ENCODE data around the gene BMPR1A. TPM values are rescaled to one million over a fixed set of nuclear protein-coding genes. Genes with fewer than 3 reads are reported as not detected.
"Not testable (repeated sequence)": the region's sequence is repeated elsewhere in the genome, so short reads cannot be mapped to it uniquely, and the experiment has no call there.

BMPR1A gene
- total RNA-seq, 1 experiment from 2014 or later, result 104 TPM

DNA sequence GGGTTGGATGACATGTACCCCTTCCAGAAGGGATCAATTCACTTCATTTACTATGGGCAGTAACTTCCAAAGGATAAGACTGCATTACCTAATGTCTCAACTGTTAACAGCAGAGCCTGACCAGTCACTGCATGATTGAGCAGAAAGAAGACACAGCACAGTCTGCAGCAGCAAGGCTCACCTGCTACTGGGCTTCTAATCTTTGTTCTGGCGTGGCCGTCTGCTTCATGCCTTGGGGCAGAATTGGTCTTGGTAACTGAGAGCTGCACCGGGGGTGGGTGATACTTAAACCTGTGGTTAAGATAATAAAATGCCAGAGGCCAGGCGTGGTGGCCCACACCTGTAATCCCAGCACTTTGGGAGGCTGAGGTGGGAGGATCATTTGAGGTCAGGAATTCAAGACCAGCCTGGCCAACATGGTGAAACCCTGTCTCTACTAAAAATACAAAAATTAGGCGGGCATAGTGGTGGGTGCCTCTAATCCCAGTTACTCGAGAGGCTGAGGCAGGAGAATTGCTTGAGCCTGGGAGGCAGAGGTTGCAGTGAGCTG, 177.8 kb downstream of the BMPR1A start:
- DNase-seq (ENCODE audit: low spot score), result peak; percentile 11
- H3K4me1 Mint-ChIP-seq; ATAC-seq; H3K27ac Mint-ChIP-seq; POLR2A ChIA-PET; H3K4me3 Mint-ChIP-seq; H3K27me3 Mint-ChIP-seq (ENCODE audit: low read depth); H3K9me3 Mint-ChIP-seq: not testable (repeated sequence)
- CTCF ChIA-PET, result interaction anchor here (0.6 kb wide), 1 partner anchor 177 kb away, joined by 3 read pairs; no protein-coding TSS in a partner anchor
- H3K36me3 Mint-ChIP-seq, result peaks cover 17% of the 10 kb centered on the region

- H3K4me1 Mint-ChIP-seq, result no peaks in the 10 kb centered on the region; the same call in 1 of the 2 replicates
- ATAC-seq, result no peak
- H3K27ac Mint-ChIP-seq, result 0 out of 2 replicates have a peak overlapping the region, but pooled peaks have one; percentile 33
These were observed 180.5 kb downstream of the BMPR1A start for GRCh38 chr10:86936661-86937501.

GRCh38 chr10:86937502-86938154, 181.2 kb downstream of the BMPR1A start:
- peak; percentile 1 for DNase-seq (ENCODE audit: low spot score)
- no peak for ATAC-seq
- H3K27me3 Mint-ChIP-seq (ENCODE audit: low read depth), result no peaks in the 10 kb centered on the region; the same call in 1 of the 2 replicates
- POLR2A ChIA-PET, result interaction anchor here (1.3 kb wide), 1 partner anchor 253 kb away, joined by 3 read pairs; no protein-coding TSS in a partner anchor
- H3K4me1 Mint-ChIP-seq, result no peaks in the 10 kb centered on the region; the same call in 1 of the 2 replicates
- CTCF ChIA-PET, result interaction anchor here (1.2 to 13.1 kb wide), 3 partner anchors 20 to 244 kb away, joined by 4 to 462 read pairs (median 4); partner anchors contain the start of genes ADIRF and SNCG
- H3K27ac Mint-ChIP-seq, result no peak overlapping the region
- H3K4me3 Mint-ChIP-seq, result no peak overlapping the region
- H3K9me3 Mint-ChIP-seq, result 0 out of 2 replicates have a peak, but pooled peaks cover 4% of the 10 kb centered on the region
- H3K36me3 Mint-ChIP-seq, result no peaks in the 10 kb centered on the region
- TF ChIP-seq, protein P1, sequence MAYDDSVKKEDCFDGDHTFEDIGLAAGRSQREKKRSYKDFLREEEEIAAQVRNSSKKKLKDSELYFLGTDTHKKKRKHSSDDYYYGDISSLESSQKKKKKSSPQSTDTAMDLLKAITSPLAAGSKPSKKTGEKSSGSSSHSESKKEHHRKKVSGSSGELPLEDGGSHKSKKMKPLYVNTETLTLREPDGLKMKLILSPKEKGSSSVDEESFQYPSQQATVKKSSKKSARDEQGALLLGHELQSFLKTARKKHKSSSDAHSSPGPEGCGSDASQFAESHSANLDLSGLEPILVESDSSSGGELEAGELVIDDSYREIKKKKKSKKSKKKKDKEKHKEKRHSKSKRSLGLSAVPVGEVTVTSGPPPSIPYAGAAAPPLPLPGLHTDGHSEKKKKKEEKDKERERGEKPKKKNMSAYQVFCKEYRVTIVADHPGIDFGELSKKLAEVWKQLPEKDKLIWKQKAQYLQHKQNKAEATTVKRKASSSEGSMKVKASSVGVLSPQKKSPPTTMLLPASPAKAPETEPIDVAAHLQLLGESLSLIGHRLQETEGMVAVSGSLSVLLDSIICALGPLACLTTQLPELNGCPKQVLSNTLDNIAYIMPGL (CRISPR knock-in tag; IDR thresholded peaks at IDR 0.05), result no peak
- no peak for TF ChIP-seq ZNF317 (CRISPR knock-in tag; IDR thresholded peaks at IDR 0.05; ENCODE audit: borderline replicate concordance, low read depth)
- no peak for TF ChIP-seq SOX15 (CRISPR knock-in tag; IDR thresholded peaks at IDR 0.05)
- no peak for TF ChIP-seq ATF6 (CRISPR knock-in tag; IDR thresholded peaks at IDR 0.05)
- no peak for TF ChIP-seq ESRRA (CRISPR knock-in tag; IDR thresholded peaks at IDR 0.05; ENCODE audit: borderline replicate concordance)
- TF ChIP-seq NFATC4 (CRISPR knock-in tag; IDR thresholded peaks at IDR 0.05), result no peak
- TF ChIP-seq JUN (CRISPR knock-in tag; IDR thresholded peaks at IDR 0.05), result no peak
- no peak for TF ChIP-seq ZNF423 (CRISPR knock-in tag; IDR thresholded peaks at IDR 0.05)

More at GRCh38 chr10:86936661-86937501, 180.5 kb downstream of the BMPR1A start:
- H3K9me3 Mint-ChIP-seq, result 0 out of 2 replicates have a peak, but pooled peaks cover 4% of the 10 kb centered on the region
- TF ChIP-seq NR3C1 (CRISPR knock-in tag; conservative IDR thresholded peaks at IDR 0.05; ENCODE audit: low read depth) (no peak), MYBL2 (CRISPR knock-in tag; IDR thresholded peaks at IDR 0.05) (no peak), ZNF281 (CRISPR knock-in tag; IDR thresholded peaks at IDR 0.05) (no peak), SOX15 (CRISPR knock-in tag; IDR thresholded peaks at IDR 0.05) (no peak), ZNF671 (CRISPR knock-in tag; IDR thresholded peaks at IDR 0.05) (no peak), ZNF121 (CRISPR knock-in tag; IDR thresholded peaks at IDR 0.05) (no peak)
- TF ChIP-seq, protein P2, sequence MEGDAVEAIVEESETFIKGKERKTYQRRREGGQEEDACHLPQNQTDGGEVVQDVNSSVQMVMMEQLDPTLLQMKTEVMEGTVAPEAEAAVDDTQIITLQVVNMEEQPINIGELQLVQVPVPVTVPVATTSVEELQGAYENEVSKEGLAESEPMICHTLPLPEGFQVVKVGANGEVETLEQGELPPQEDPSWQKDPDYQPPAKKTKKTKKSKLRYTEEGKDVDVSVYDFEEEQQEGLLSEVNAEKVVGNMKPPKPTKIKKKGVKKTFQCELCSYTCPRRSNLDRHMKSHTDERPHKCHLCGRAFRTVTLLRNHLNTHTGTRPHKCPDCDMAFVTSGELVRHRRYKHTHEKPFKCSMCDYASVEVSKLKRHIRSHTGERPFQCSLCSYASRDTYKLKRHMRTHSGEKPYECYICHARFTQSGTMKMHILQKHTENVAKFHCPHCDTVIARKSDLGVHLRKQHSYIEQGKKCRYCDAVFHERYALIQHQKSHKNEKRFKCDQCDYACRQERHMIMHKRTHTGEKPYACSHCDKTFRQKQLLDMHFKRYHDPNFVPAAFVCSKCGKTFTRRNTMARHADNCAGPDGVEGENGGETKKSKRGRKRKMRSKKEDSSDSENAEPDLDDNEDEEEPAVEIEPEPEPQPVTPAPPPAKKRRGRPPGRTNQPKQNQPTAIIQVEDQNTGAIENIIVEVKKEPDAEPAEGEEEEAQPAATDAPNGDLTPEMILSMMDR (IDR thresholded peaks at IDR 0.05), result no peak
- TF ChIP-seq, protein P3, sequence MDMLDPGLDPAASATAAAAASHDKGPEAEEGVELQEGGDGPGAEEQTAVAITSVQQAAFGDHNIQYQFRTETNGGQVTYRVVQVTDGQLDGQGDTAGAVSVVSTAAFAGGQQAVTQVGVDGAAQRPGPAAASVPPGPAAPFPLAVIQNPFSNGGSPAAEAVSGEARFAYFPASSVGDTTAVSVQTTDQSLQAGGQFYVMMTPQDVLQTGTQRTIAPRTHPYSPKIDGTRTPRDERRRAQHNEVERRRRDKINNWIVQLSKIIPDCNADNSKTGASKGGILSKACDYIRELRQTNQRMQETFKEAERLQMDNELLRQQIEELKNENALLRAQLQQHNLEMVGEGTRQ (CRISPR knock-in tag; IDR thresholded peaks at IDR 0.05), result no peak
- peaks cover under 1% of the 10 kb centered on the region for H3K36me3 Mint-ChIP-seq
- no peak overlapping the region for H3K4me3 Mint-ChIP-seq
- DNase-seq (ENCODE audit: low spot score), result peak; percentile 7
- ChIA-PET POLR2A (interaction anchor here (1.3 kb wide), 1 partner anchor 252 kb away, joined by 3 read pairs; no protein-coding TSS in a partner anchor), CTCF (interaction anchor here (0.5 to 13.1 kb wide), 3 partner anchors 19 to 676 kb away, joined by 3 to 462 read pairs (median 4); partner anchors contain the start of genes ADIRF and SNCG)
- H3K27me3 Mint-ChIP-seq (ENCODE audit: low read depth), result no peaks in the 10 kb centered on the region
